ENCODE measurements around the gene DLG2. TPM values are rescaled to one million over a fixed set of nuclear protein-coding genes. Genes with fewer than 3 reads are reported as not detected.

The DLG2 gene
- total RNA-seq, 1 donor from 2014 or later: 7.2 TPM

GRCh38 chr11:84981301-84981700 is 645.8 kb downstream of the DLG2 start:
- intact Hi-C loops (cut with DNase I): no loop called here
- H3K4me3 ChIP-seq: no peak overlapping the region
- H3K27me3 ChIP-seq (ENCODE audit: low read depth): no peaks in the 10 kb centered on the region
- peaks cover 18% of the 10 kb centered on the region for H3K9me3 ChIP-seq
- DNase-seq: no peak
- no peaks in the 10 kb centered on the region for H3K4me1 ChIP-seq
- TF ChIP-seq CTCF (IDR thresholded peaks at IDR 0.05): no peak
- no peak for ATAC-seq
- no peaks in the 10 kb centered on the region for H3K36me3 ChIP-seq
- no peak overlapping the region for H3K27ac ChIP-seq

GRCh38 chr11:84969103-84969502 is 658.0 kb downstream of the DLG2 start:
- no peak for DNase-seq
- H3K36me3 ChIP-seq: no peaks in the 10 kb centered on the region
- intact Hi-C loops (cut with DNase I): no loop called here
- H3K4me1 ChIP-seq: no peaks in the 10 kb centered on the region
- ATAC-seq: no peak
- no peak overlapping the region for H3K27ac ChIP-seq
- no peaks in the 10 kb centered on the region for H3K27me3 ChIP-seq (ENCODE audit: low read depth)
- H3K4me3 ChIP-seq: no peak overlapping the region
- no peak for TF ChIP-seq CTCF (IDR thresholded peaks at IDR 0.05)
- H3K9me3 ChIP-seq: no peaks in the 10 kb centered on the region

GRCh38 chr11:84965484-84965883 is 661.7 kb downstream of the DLG2 start:
- intact Hi-C loops (cut with DNase I): no loop called here
- H3K27me3 ChIP-seq (ENCODE audit: low read depth): no peaks in the 10 kb centered on the region
- no peak overlapping the region for H3K4me3 ChIP-seq
- no peak for TF ChIP-seq CTCF (IDR thresholded peaks at IDR 0.05)
- no peaks in the 10 kb centered on the region for H3K36me3 ChIP-seq
- H3K4me1 ChIP-seq: no peaks in the 10 kb centered on the region
- no peaks in the 10 kb centered on the region for H3K9me3 ChIP-seq
- no peak for DNase-seq
- ATAC-seq: no peak
- no peak overlapping the region for H3K27ac ChIP-seq

GRCh38 chr11:84963240-84963639 is 663.9 kb downstream of the DLG2 start:
- H3K27ac ChIP-seq: no peak overlapping the region
- ATAC-seq: no peak
- no peaks in the 10 kb centered on the region for H3K36me3 ChIP-seq
- intact Hi-C loops (cut with DNase I): no loop called here
- H3K9me3 ChIP-seq: no peaks in the 10 kb centered on the region
- H3K27me3 ChIP-seq (ENCODE audit: low read depth): no peaks in the 10 kb centered on the region
- H3K4me3 ChIP-seq: no peak overlapping the region
- no peak for TF ChIP-seq CTCF (IDR thresholded peaks at IDR 0.05)
- H3K4me1 ChIP-seq: no peaks in the 10 kb centered on the region
- DNase-seq: no peak

- Histone ChIP-seq H3K4me3 (no peak overlapping the region), H3K36me3 (no peaks in the 10 kb centered on the region), H3K27me3 (ENCODE audit: low read depth) (no peaks in the 10 kb centered on the region), H3K27ac (no peak overlapping the region), H3K4me1 (no peaks in the 10 kb centered on the region), H3K9me3 (no peaks in the 10 kb centered on the region)
- ATAC-seq: no peak
- intact Hi-C loops (cut with DNase I): no loop called here
- TF ChIP-seq CTCF (IDR thresholded peaks at IDR 0.05): no peak
- DNase-seq: no peak
Measured at GRCh38 chr11:84962018-84962417, 665.1 kb downstream of the DLG2 start.

- intact Hi-C loops (cut with DNase I): no loop called here
- Histone ChIP-seq H3K4me1 (no peaks in the 10 kb centered on the region), H3K36me3 (no peaks in the 10 kb centered on the region), H3K27ac (no peak overlapping the region), H3K4me3 (no peak overlapping the region), H3K9me3 (no peaks in the 10 kb centered on the region), H3K27me3 (ENCODE audit: low read depth) (no peaks in the 10 kb centered on the region)
- DNase-seq: no peak
- no peak for TF ChIP-seq CTCF (IDR thresholded peaks at IDR 0.05)
- ATAC-seq: no peak
Measured at GRCh38 chr11:84958295-84958694, 668.8 kb downstream of the DLG2 start.
